IPS-11a (cell line): ENCODE results near the gene CDK17.

Experiments
- H3K4me3 ChIP-seq: one replicate; pipeline ENCODE4 v1.5.1; 2013; ENCODE audit warnings: low read depth, low read length, control low read depth

The CDK17 gene

DNA sequence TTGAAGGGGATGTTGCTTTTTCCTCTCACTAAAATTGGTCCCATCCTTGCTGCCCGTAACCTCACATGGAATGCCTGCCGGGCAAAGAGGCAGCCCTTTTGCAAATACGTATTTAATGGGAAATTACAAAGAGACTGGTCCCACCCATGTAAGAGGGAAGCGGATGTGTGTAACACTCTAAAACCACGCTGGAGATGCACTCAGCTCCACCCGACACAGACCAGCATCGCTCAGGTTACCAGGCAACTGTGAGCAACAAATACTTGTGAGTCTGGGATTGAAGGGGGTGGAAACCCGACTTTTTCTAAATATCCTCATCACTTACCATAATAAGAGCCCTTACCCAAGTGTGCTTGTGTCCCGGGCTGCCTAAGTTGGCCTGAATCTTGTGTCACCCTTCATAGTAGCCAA, 158.4 kb downstream of the CDK17 start:
- no peak overlapping the region for H3K4me3 ChIP-seq

- H3K4me3 ChIP-seq = no peak overlapping the region
These were observed 158.8 kb downstream of the CDK17 start for GRCh38 chr12:96241431-96241830.

DNA sequence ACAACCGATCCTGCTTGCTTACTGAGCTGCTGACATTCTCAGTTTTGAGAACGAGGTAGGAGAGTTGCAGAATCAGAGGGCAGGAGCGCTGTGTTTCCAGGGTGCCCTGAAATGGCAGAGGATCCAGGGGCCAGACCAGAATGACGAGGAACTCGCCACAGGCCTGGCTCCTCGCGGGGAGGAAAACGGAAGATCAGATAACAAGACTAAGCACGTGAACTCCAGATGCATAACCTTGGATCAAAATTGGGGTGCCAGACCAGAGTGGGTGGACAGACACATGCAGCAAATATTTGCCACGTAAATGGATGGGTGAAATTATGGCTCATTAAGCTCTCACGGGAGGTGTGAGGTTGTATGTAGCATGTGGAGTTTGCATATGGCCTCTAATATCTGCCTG, 159.6 kb downstream of the CDK17 start:
- no peak overlapping the region for H3K4me3 ChIP-seq

- H3K4me3 ChIP-seq = no peak overlapping the region
These were observed 160.3 kb downstream of the CDK17 start for GRCh38 chr12:96239711-96240635.

- H3K4me3 ChIP-seq = no peak overlapping the region
These were observed 161.7 kb downstream of the CDK17 start for GRCh38 chr12:96238336-96239047.

- H3K4me3 ChIP-seq = no peak overlapping the region
These were observed 162.7 kb downstream of the CDK17 start for GRCh38 chr12:96237465-96238077.

- H3K4me3 ChIP-seq = no peak overlapping the region
These were observed 163.2 kb downstream of the CDK17 start for GRCh38 chr12:96237035-96237434.

DNA sequence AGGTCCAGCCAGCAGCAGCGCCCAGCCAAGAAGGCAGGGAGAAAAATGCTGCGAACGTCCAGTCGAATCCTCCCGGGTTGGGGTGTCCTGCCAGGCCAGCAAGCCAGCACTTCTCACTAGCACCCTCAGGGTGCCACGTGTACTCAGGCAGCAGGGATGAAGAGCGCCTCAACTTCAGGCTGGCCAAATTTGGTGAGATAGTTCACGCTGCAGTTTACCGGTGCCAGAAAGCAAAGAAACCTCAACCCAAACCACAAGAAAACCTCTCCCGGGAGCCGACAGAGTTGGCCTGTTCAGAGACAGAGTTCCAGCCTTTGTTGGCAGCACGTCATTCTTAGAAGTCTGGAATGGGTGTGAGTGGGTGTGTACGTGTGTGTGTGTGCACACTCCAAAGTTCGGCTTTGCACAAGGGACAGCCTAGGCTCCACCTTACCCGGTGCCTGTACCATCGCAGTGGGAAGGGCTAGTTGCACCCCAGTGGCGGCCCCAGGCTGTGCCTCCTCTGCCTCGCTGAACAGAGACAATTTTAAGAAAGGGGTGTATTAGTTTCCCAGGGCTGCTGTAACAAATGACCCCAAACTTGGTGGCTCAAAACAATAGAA, 163.9 kb downstream of the CDK17 start:
- no peak overlapping the region for H3K4me3 ChIP-seq

DNA sequence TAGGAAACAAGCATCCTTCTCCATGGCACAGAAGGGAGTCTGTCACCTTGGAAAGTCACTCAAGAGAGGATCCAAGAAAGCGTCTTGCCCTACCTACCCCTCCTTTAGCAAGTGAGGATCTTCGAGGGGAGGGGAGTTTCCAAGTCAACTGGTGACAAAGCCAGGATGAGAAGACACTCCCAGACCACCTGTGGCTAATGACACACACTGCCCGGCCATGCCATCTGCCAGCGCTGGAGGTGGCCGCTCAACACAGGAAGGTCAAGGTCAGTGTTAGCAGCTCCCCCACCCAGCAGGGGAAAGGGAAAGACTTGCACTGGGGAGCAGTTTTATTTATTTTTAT, 164.8 kb downstream of the CDK17 start:
- H3K4me3 ChIP-seq = no peak overlapping the region

GRCh38 chr12:96234591-96235483, 165.4 kb downstream of the CDK17 start:
- no peak overlapping the region for H3K4me3 ChIP-seq

DNA sequence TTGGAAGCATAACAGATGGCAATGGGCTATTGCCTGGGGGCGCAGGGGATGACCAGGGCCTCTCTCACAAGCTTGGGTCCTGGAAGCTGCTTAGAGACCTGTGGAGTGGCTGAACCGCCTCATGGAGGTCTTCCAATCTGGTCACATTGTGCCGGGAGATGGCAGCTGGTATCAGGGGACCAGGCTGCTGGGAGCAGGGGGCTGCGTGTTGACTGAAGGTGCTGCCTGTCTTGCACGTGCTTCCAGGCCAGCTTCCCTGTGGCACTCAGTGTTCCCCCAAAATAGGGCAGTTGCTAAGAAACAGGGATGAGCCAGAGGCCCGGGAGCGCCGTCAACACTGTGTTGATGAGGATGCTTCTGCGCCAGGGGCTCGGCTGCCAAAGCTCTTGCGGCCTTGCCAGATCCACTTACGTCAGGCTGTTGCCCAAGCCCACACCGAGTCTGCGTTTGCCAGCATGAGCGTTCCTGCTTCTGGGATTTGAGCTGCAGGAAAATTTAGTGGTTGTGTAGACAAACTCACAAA, 166.2 kb downstream of the CDK17 start:
- no peak overlapping the region for H3K4me3 ChIP-seq

DNA sequence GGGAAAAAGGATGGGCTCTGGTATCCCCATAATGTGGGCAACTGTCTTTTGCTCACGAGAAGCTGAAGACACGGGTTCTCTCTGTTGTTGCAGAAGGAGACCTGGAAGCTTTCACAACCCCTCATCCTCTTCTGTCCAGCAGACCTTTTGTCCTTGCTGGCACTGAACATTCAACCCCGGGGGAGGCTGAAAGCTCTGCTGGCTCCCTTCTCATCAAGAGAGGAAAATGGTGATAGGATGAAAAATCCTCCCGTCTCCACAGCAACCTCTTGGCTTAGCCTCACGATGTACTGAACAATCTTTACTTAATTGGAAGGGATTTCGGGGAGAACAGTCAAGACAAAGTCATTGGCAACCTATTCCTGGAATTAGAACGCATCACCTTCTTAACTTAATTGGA, 167.1 kb downstream of the CDK17 start:
- H3K4me3 ChIP-seq = no peak overlapping the region

DNA sequence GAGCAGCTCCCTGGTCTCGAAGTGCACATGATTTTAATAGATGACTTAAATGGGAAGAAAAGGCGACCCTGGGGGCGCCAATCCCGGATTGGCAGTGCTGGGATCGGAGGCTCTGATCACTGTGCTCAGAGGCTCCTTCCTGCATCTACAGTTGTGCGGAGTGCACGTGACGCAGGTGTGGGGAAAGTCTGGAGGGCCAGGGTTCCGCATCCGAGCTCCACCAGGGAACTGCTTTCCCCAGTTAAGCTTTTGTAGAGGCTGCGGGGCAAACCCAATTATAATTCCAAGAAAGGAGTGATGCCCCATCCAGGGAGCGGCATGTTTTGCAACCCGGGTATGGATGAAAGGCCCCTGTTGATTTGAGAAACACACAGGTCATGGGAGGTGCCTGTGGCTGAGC, 169.6 kb downstream of the CDK17 start:
- H3K4me3 ChIP-seq = no peak overlapping the region

DNA sequence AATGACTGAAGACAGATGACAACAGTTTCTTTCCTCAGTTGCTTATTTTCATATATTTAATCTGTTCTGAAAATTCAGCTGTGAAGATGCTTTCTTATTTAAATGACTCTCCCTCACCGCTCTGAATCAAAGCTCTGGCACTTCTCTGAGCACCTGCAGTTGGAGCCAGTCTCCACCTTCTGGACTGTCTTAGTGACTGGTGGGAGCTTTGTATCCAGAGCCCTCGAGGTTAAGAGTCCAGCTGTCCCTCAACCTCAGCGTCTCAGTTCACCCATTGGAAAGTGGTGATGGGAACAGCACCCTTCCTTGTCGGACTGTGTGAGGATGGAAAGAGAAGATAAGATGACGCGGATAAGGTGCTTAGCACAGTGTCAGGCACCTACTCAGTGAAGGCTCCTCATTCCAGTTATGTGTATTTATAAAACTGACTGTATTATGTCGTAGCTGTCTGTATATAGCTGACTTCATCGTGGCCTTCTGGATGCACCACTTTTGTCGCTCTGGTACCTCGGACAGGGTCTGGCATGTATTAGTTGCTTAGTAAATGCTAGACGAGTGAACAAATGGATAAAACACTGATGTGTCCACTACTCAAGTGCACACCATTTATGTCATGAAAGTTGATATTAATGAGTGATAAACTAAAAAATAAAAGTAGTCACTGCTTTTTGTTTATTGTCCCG, 171.5 kb downstream of the CDK17 start:
- H3K4me3 ChIP-seq = no peak overlapping the region
